Caco-2 (cell line): ENCODE results near the gene AKAP1. TPM values are rescaled to one million over a fixed set of nuclear protein-coding genes. Genes with fewer than 3 reads are reported as not detected.

Experiments used
- BruUV-seq: library from RNA; stranded (reverse); fragments of 400-500 nt; replicated peaks from 2 replicates; lab custom pipeline; 2021; lab: Mats Ljungman, UMichigan
- CTCF ChIA-PET: fragments of 300-600 bp; sonication (Branson Sonifier 250); formaldehyde crosslinking; loops from one replicate; lab custom pipeline; 2022; ENCODE audit warnings: antibody characterized with exemption; lab: Charles Lee
- POLR2A ChIA-PET: fragments of 300-600 bp; sonication (Branson Sonifier 250); formaldehyde crosslinking; loops from one replicate; lab custom pipeline; 2022; ENCODE audit warnings: antibody characterized with exemption; lab: Charles Lee
- DNase-seq, 2 experiments: peaks; one replicate each; pipeline versions ENCODE4 v3.0.0 to v3.0.0-alpha.2; 2020 to 2022
- H3K27me3 ChIP-seq: replicated peaks from 2 replicates; pipeline ENCODE4 v1.6.0; 2011; ENCODE audit warnings: low read length; ENCODE audit not compliant: control insufficient read depth, insufficient read depth
- H3K36me3 ChIP-seq: 2 replicates; pipeline ENCODE4 v1.5.1; 2011; ENCODE audit warnings: low read length; ENCODE audit not compliant: control insufficient read depth, insufficient read depth
- H3K4me1 ChIP-seq: fragments of 250-450 bp; sonication (Bioruptor Pico); 2 replicates; pipeline ENCODE4 v1.5.1; 2020; ENCODE audit warnings: mild to moderate bottlenecking
- H3K4me3 ChIP-seq: 2 replicates; pipeline ENCODE4 v1.5.1; 2011; ENCODE audit warnings: low read depth, mild to moderate bottlenecking, control low read depth, low read length
- H3K9me3 ChIP-seq: fragments of 250-450 bp; sonication (Bioruptor Pico); 2 replicates; pipeline ENCODE4 v1.5.1; 2020; ENCODE audit warnings: mild to moderate bottlenecking, moderate library complexity
- H3K27ac Mint-ChIP-seq: one replicate; pipeline ENCODE4 v1.8.0; 2022; ENCODE audit warnings: mixed read lengths; ENCODE audit not compliant: unreplicated experiment
- H3K27me3 Mint-ChIP-seq: one replicate; pipeline ENCODE4 v1.8.0; 2022; ENCODE audit warnings: mixed read lengths; ENCODE audit not compliant: insufficient read depth, unreplicated experiment
- H3K36me3 Mint-ChIP-seq: one replicate; pipeline ENCODE4 v1.8.0; 2022; ENCODE audit warnings: mild to moderate bottlenecking, mixed read lengths; ENCODE audit not compliant: insufficient read depth, unreplicated experiment
- H3K4me1 Mint-ChIP-seq: one replicate; pipeline ENCODE4 v1.8.0; 2022; ENCODE audit warnings: low read depth, mixed read lengths; ENCODE audit not compliant: unreplicated experiment
- H3K4me3 Mint-ChIP-seq: one replicate; pipeline ENCODE4 v1.8.0; 2022; ENCODE audit warnings: mild to moderate bottlenecking, moderate library complexity, mixed read lengths; ENCODE audit not compliant: unreplicated experiment
- H3K9me3 Mint-ChIP-seq: one replicate; pipeline ENCODE4 v1.8.0; 2022; ENCODE audit warnings: mixed read lengths; ENCODE audit not compliant: unreplicated experiment
- intact Hi-C: fragments of 100-400 bp; cut with micrococcal nuclease; formaldehyde crosslinking; loops from one replicate; pipeline ENCODE4 v1.10.0; 2022; ENCODE audit not compliant: unreplicated experiment
- total RNA-seq: library from RNA; stranded (reverse); gene quantifications from 2 replicates; pipeline ENCODE4 v1.2.3, GENCODE V29; 2022
- TF ChIP-seq, protein P1 (sequence below), 2 experiments: fragments of 200-600 bp in 1 of 2; IDR thresholded peaks; 1 replicate in 1 of 2; 2 replicates in 1 of 2; pipeline versions ENCODE4 v1.5.1 to v1.8.0; 2011 to 2022; ENCODE audit warnings: antibody characterized with exemption in 1 of 2, control low read depth in 1 of 2, inconsistent platforms in 1 of 2, low read depth in 1 of 2, low read length in 1 of 2, mild to moderate bottlenecking in 1 of 2, moderate library complexity in 1 of 2; ENCODE audit not compliant: insufficient read depth in 1 of 2, severe bottlenecking in 1 of 2, unreplicated experiment in 1 of 2

AKAP1 gene
- total RNA-seq, 1 experiment from 2014 or later = 87.1 TPM

- DNase-seq = no peak
- no TSS peak for BruUV-seq
- no peaks in the 10 kb centered on the region for H3K27me3 Mint-ChIP-seq
- H3K9me3 Mint-ChIP-seq = peaks cover 4% of the 10 kb centered on the region
- no peaks in the 10 kb centered on the region for H3K36me3 Mint-ChIP-seq
- Histone ChIP-seq H3K9me3 (peaks cover 6% of the 10 kb centered on the region; the same call in 1 of the 2 replicates), H3K4me1 (0 out of 2 replicates have a peak, but pooled peaks cover 2% of the 10 kb centered on the region), H3K4me3 (no peak overlapping the region), H3K27me3 (no peaks in the 10 kb centered on the region), H3K36me3 (no peaks in the 10 kb centered on the region)
- ChIA-PET CTCF (no interaction called here), POLR2A (no interaction called here)
- no peak overlapping the region for H3K4me3 Mint-ChIP-seq
- TF ChIP-seq, protein P1, sequence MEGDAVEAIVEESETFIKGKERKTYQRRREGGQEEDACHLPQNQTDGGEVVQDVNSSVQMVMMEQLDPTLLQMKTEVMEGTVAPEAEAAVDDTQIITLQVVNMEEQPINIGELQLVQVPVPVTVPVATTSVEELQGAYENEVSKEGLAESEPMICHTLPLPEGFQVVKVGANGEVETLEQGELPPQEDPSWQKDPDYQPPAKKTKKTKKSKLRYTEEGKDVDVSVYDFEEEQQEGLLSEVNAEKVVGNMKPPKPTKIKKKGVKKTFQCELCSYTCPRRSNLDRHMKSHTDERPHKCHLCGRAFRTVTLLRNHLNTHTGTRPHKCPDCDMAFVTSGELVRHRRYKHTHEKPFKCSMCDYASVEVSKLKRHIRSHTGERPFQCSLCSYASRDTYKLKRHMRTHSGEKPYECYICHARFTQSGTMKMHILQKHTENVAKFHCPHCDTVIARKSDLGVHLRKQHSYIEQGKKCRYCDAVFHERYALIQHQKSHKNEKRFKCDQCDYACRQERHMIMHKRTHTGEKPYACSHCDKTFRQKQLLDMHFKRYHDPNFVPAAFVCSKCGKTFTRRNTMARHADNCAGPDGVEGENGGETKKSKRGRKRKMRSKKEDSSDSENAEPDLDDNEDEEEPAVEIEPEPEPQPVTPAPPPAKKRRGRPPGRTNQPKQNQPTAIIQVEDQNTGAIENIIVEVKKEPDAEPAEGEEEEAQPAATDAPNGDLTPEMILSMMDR (IDR thresholded peaks at IDR 0.05; ENCODE audit: insufficient read depth in 1 of 2, low read depth in 1 of 2, low read length in 1 of 2, severe bottlenecking in 1 of 2, unreplicated experiment in 1 of 2) = no peak
- no peaks in the 10 kb centered on the region for H3K4me1 Mint-ChIP-seq
- intact Hi-C loops = no loop called here
- no peak overlapping the region for H3K27ac Mint-ChIP-seq
Measured at GRCh38 chr17:57143919-57144318, 58.9 kb downstream of the AKAP1 start.

GRCh38 chr17:57144567-57144966 is 59.5 kb downstream of the AKAP1 start:
- Histone ChIP-seq H3K27me3 (no peaks in the 10 kb centered on the region), H3K36me3 (no peaks in the 10 kb centered on the region), H3K4me3 (no peak overlapping the region), H3K4me1 (0 out of 2 replicates have a peak, but pooled peaks cover 2% of the 10 kb centered on the region), H3K9me3 (peaks cover 8% of the 10 kb centered on the region; the same call in 1 of the 2 replicates)
- TF ChIP-seq, protein P1 (IDR thresholded peaks at IDR 0.05; ENCODE audit: insufficient read depth in 1 of 2, low read depth in 1 of 2, low read length in 1 of 2, severe bottlenecking in 1 of 2, unreplicated experiment in 1 of 2) = no peak
- DNase-seq = no peak
- ChIA-PET POLR2A (no interaction called here), CTCF (no interaction called here)
- no peak overlapping the region for H3K4me3 Mint-ChIP-seq
- H3K27me3 Mint-ChIP-seq = no peaks in the 10 kb centered on the region
- H3K9me3 Mint-ChIP-seq = peaks cover 10% of the 10 kb centered on the region
- intact Hi-C loops = no loop called here
- H3K27ac Mint-ChIP-seq = no peak overlapping the region
- no peaks in the 10 kb centered on the region for H3K36me3 Mint-ChIP-seq
- no TSS peak for BruUV-seq
- no peaks in the 10 kb centered on the region for H3K4me1 Mint-ChIP-seq

- TF ChIP-seq, protein P1 (IDR thresholded peaks at IDR 0.05; ENCODE audit: insufficient read depth in 1 of 2, low read depth in 1 of 2, low read length in 1 of 2, severe bottlenecking in 1 of 2, unreplicated experiment in 1 of 2) = no peak
- H3K27me3 Mint-ChIP-seq = peaks cover 3% of the 10 kb centered on the region
- Histone ChIP-seq H3K36me3 (no peaks in the 10 kb centered on the region), H3K4me1 (0 out of 2 replicates have a peak, but pooled peaks cover 2% of the 10 kb centered on the region), H3K4me3 (no peak overlapping the region), H3K9me3 (peaks cover 8% of the 10 kb centered on the region; the same call in 1 of the 2 replicates), H3K27me3 (no peaks in the 10 kb centered on the region)
- H3K36me3 Mint-ChIP-seq = no peaks in the 10 kb centered on the region
- ChIA-PET CTCF (interaction anchor here (0.7 kb wide), 1 partner anchor 602 kb away, joined by 4 read pairs; no protein-coding TSS in a partner anchor), POLR2A (no interaction called here)
- no peak overlapping the region for H3K27ac Mint-ChIP-seq
- intact Hi-C loops = no loop called here
- BruUV-seq = no TSS peak
- no peaks in the 10 kb centered on the region for H3K4me1 Mint-ChIP-seq
- DNase-seq = no peak
- H3K9me3 Mint-ChIP-seq = peaks cover 11% of the 10 kb centered on the region
- no peak overlapping the region for H3K4me3 Mint-ChIP-seq
Measured at GRCh38 chr17:57145347-57145746, 60.3 kb downstream of the AKAP1 start.
